ENCODE data around the gene ARL10. TPM values are rescaled to one million over a fixed set of nuclear protein-coding genes. Genes with fewer than 3 reads are reported as not detected.
A peak's percentile ranks its signal among the peaks of the same experiment; 100 is the strongest.

The ARL10 gene
- total RNA-seq, 1 experiment from 2014 or later: 9.6 TPM

DNA sequence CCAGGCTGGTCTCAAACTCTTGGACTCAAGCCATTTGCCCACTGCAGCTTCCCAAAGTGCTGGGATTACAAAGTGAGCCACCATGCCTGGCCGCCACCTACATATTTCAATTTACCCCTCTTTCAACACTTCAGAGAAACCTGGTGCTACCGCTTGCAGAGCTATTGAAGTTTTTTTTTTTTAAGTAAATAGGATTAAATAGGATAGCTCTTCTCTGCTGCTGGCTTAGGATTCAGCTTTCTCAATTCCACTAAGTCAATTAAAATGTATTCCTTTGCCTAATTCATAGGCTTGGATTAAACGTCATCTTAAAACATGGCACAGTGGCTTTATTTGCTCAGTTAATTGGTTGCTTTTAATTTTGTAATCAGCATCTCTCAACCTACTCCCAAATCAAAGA lies 44.7 kb upstream of the ARL10 start:
- Histone ChIP-seq H4K5ac (ENCODE audit: insufficient read length, low read depth, low read length) (no peak overlapping the region), H3K4ac (ENCODE audit: low read depth, low read length) (no peak overlapping the region), H4K20me1 (ENCODE audit: control insufficient read depth, insufficient read depth, insufficient read length) (no peaks in the 10 kb centered on the region), H3K23ac (ENCODE audit: insufficient read length, low read depth, low read length) (no peak overlapping the region), H3K9me3 (ENCODE audit: control insufficient read depth, low read depth, low read length) (no peaks in the 10 kb centered on the region), H4K91ac (ENCODE audit: insufficient read length, low read depth, low read length) (no peak overlapping the region), H2AFZ (ENCODE audit: low read length) (no peak overlapping the region), H3K4me1 (ENCODE audit: insufficient read depth, low read length) (no peaks in the 10 kb centered on the region), H2BK20ac (ENCODE audit: low read depth, low read length, poor library complexity, severe bottlenecking) (no peak overlapping the region), H3K27ac (ENCODE audit: insufficient read length, low read depth, low read length) (no peak overlapping the region), H2BK120ac (ENCODE audit: low read depth, low read length, poor library complexity, severe bottlenecking) (no peak overlapping the region), H2BK12ac (ENCODE audit: insufficient read length, low read depth, low read length) (no peak overlapping the region), H3K56ac (ENCODE audit: insufficient read length, low read depth, low read length) (no peak overlapping the region), H2BK5ac (ENCODE audit: insufficient read length, low read length) (no peak overlapping the region), H3K9ac (ENCODE audit: extremely low read depth, insufficient read length, low read length) (no peak overlapping the region), H3K18ac (ENCODE audit: insufficient read length, low read depth, low read length) (no peak overlapping the region), H3K27me3 (ENCODE audit: insufficient read depth, low read length) (no peaks in the 10 kb centered on the region), H3T11ph (ENCODE audit: low read length) (no peak overlapping the region), H3K79me1 (ENCODE audit: insufficient read depth, low read depth, low read length, poor library complexity, severe bottlenecking) (no peaks in the 10 kb centered on the region), H3K4me2 (ENCODE audit: insufficient read depth, insufficient read length, low read length) (no peak overlapping the region), H2BK15ac (ENCODE audit: low read depth, low read length) (no peak overlapping the region), H3K14ac (ENCODE audit: insufficient read depth, low read length) (no peak overlapping the region), H3K79me2 (ENCODE audit: insufficient read depth, low read length) (no peaks in the 10 kb centered on the region), H2AK5ac (ENCODE audit: insufficient read length, low read length) (no peak overlapping the region), H4K8ac (replicated peaks; ENCODE audit: insufficient read length, low read depth, low read length) (no peak overlapping the region), H3K23me2 (ENCODE audit: insufficient read length, low read depth, low read length, poor library complexity, severe bottlenecking) (no peaks in the 10 kb centered on the region)
- H3K27ac Mint-ChIP-seq: peak overlapping the region in 1 of 3 experiments; percentile 6; a peak in 1 of 7 replicates
- H3K36me3 Mint-ChIP-seq (ENCODE audit: insufficient read depth in 1 of 3, low read depth in 3 of 3): peaks cover 15 to 25% (median 15%) of the 10 kb centered on the region in 3 experiments; a peak in 6 of 7 replicates
- H3K9me3 Mint-ChIP-seq: no peaks in the 10 kb centered on the region
- no peak for DNase-seq
- WGBS (ENCODE audit: extremely low coverage, insufficient read length, low lambda C conversion rate): no CpG with 5 or more reads among the region's 3 CpGs
- H3K27me3 Mint-ChIP-seq (ENCODE audit: low read depth): no peaks in the 10 kb centered on the region
- TF ChIP-seq, protein P1, sequence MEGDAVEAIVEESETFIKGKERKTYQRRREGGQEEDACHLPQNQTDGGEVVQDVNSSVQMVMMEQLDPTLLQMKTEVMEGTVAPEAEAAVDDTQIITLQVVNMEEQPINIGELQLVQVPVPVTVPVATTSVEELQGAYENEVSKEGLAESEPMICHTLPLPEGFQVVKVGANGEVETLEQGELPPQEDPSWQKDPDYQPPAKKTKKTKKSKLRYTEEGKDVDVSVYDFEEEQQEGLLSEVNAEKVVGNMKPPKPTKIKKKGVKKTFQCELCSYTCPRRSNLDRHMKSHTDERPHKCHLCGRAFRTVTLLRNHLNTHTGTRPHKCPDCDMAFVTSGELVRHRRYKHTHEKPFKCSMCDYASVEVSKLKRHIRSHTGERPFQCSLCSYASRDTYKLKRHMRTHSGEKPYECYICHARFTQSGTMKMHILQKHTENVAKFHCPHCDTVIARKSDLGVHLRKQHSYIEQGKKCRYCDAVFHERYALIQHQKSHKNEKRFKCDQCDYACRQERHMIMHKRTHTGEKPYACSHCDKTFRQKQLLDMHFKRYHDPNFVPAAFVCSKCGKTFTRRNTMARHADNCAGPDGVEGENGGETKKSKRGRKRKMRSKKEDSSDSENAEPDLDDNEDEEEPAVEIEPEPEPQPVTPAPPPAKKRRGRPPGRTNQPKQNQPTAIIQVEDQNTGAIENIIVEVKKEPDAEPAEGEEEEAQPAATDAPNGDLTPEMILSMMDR (conservative IDR thresholded peaks at IDR 0.05): no peak
- peaks cover 0 to 4% of the 10 kb centered on the region in 2 experiments; a peak in 2 of 4 replicates for H3K4me1 Mint-ChIP-seq
- no peak overlapping the region for H3K4me3 Mint-ChIP-seq

Data from H9 (cell line).